GM12874 (cell line): ENCODE results near the gene GDPD4.

Source experiments
- CTCF ChIP-seq: IDR thresholded peaks from 2 replicates; pipeline ENCODE4 v1.5.1; 2011; ENCODE audit warnings: low read depth, mild to moderate bottlenecking, control low read depth, low read length, moderate library complexity; ENCODE audit not compliant: insufficient read depth

GDPD4 gene

GRCh38 chr11:77179048-77179447 lies 122.4 kb downstream of the GDPD4 start:
- no peak for TF ChIP-seq CTCF

GRCh38 chr11:77178150-77178549 lies 123.3 kb downstream of the GDPD4 start:
- no peak for TF ChIP-seq CTCF

- no peak for TF ChIP-seq CTCF
Observed at GRCh38 chr11:77176996-77177395, 124.5 kb downstream of the GDPD4 start.

- TF ChIP-seq CTCF = no peak
Observed at GRCh38 chr11:77175869-77176539, 125.5 kb downstream of the GDPD4 start.

- no peak for TF ChIP-seq CTCF
Observed at GRCh38 chr11:77175021-77175842, 126.3 kb downstream of the GDPD4 start.

- TF ChIP-seq CTCF = no peak
Observed at GRCh38 chr11:77174559-77174958, 126.9 kb downstream of the GDPD4 start.

- TF ChIP-seq CTCF = no peak
Observed at GRCh38 chr11:77173494-77173893, 128.0 kb downstream of the GDPD4 start.
